K562 (cell line): ENCODE results near the gene DHX35.

Experiments
- FOXJ2 ChIP-seq: fragments of 200-800 bp; sonication (Bioruptor generic); IDR thresholded peaks from 2 replicates; pipeline ENCODE4 v1.6.1; 2016; ENCODE audit warnings: missing genetic modification characterization, missing compliant biosample characterization
- MEF2A ChIP-seq: IDR thresholded peaks from 2 replicates; pipeline ENCODE4 v1.6.1; 2011; ENCODE audit warnings: low read depth, mild to moderate bottlenecking, low read length, moderate library complexity; ENCODE audit not compliant: control insufficient read depth
- MXI1 ChIP-seq: IDR thresholded peaks from 2 replicates; pipeline ENCODE4 v1.6.1; 2011; ENCODE audit warnings: low read depth, mild to moderate bottlenecking, improper control_type of control experiment, low read length
- NR2C1 ChIP-seq, 2 experiments: fragments of 450-650 bp; IDR thresholded peaks; 2 replicates each; pipeline ENCODE4 v1.6.1; 2017; ENCODE audit warnings: mild to moderate bottlenecking in 2 of 2, antibody characterized with exemption in 1 of 2, inconsistent platforms in 1 of 2, missing compliant biosample characterization in 1 of 2, missing genetic modification characterization in 1 of 2
- POLR2A ChIP-seq: fragments of 450-650 bp; conservative IDR thresholded peaks from 2 replicates; pipeline ENCODE4 v1.6.1; 2016
- SPI1 ChIP-seq: IDR thresholded peaks from 2 replicates; pipeline ENCODE4 v1.6.1; 2011; ENCODE audit warnings: low read depth, low read length, control low read depth, borderline replicate concordance
- SRF ChIP-seq, 2 experiments: fragments of 250-450, 450-650 bp in 1 of 2; sonication (Bioruptor Pico) in 1 of 2; sonication (generic) in 1 of 2; formaldehyde crosslinking; IDR thresholded peaks; 2 replicates each; pipeline versions ENCODE4 v1.5.0 to v1.5.1; 2020 to 2022; ENCODE audit warnings: mild to moderate bottlenecking in 1 of 2, missing genetic modification reagents in 1 of 2
- STAG1 ChIP-seq: sonication (generic); formaldehyde crosslinking; IDR thresholded peaks from 2 replicates; pipeline ENCODE4 v1.5.0; 2020; ENCODE audit warnings: missing genetic modification reagents, borderline replicate concordance
- TAF1 ChIP-seq: IDR thresholded peaks from 2 replicates; pipeline ENCODE4 v1.6.1; 2011; ENCODE audit warnings: mild to moderate bottlenecking, low read length, moderate library complexity; ENCODE audit not compliant: insufficient read depth, control insufficient read depth, severe bottlenecking; ENCODE audit errors: extremely low read depth
- TBP ChIP-seq: optimal IDR thresholded peaks from 2 replicates; pipeline ENCODE3; 2011; ENCODE audit warnings: low read depth, low read length, improper control_type of control experiment
- ZNF274 ChIP-seq: IDR thresholded peaks from 2 replicates; pipeline ENCODE4 v1.6.1; 2011; ENCODE audit warnings: low read depth, mild to moderate bottlenecking, low read length, moderate library complexity, borderline replicate concordance
- TF ChIP-seq, protein P1 (sequence below), 3 experiments: IDR thresholded peaks in 2 of 3; conservative IDR thresholded peaks in 1 of 3; 2 replicates each; pipeline ENCODE4 v1.5.1; 2011 to 2012; ENCODE audit warnings: low read length in 3 of 3, mild to moderate bottlenecking in 3 of 3, control low read depth in 2 of 3, improper control_type of control experiment in 1 of 3, inconsistent platforms in 1 of 3, low read depth in 1 of 3, mixed read lengths in 1 of 3, moderate library complexity in 1 of 3; ENCODE audit not compliant: insufficient read depth in 2 of 3
- TF ChIP-seq, protein P2 (sequence below): sonication (generic); formaldehyde crosslinking; IDR thresholded peaks from 2 replicates; pipeline ENCODE4 v1.9.0; 2022; ENCODE audit warnings: mild to moderate bottlenecking, missing genetic modification reagents

DNA sequence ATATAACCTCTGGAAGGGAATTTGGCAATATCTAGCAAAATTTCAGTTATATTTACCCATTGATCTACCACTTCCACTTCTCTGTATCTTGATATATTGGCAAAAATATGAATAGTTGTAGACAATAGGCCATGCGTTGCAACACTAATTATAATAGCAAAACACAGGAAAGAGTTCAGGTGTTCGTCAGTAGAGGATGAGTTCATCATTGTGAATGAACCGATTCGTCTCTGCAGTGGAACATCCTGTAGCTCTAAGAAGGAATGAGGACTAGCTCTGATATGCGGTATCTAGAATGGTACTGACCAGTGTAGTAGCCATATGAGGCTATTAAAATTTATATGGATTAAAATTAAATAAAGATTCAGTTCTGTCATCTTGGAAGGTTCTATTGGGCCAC, 27.6 kb upstream of the DHX35 start:
- TF ChIP-seq TBP, result no peak
- no peak for TF ChIP-seq FOXJ2
- no peak for TF ChIP-seq POLR2A
- no peak for TF ChIP-seq STAG1
- TF ChIP-seq MEF2A, result no peak
- no peak for TF ChIP-seq MXI1
- no peak for TF ChIP-seq ZNF274
- TF ChIP-seq SPI1, result no peak
- TF ChIP-seq, protein P1, sequence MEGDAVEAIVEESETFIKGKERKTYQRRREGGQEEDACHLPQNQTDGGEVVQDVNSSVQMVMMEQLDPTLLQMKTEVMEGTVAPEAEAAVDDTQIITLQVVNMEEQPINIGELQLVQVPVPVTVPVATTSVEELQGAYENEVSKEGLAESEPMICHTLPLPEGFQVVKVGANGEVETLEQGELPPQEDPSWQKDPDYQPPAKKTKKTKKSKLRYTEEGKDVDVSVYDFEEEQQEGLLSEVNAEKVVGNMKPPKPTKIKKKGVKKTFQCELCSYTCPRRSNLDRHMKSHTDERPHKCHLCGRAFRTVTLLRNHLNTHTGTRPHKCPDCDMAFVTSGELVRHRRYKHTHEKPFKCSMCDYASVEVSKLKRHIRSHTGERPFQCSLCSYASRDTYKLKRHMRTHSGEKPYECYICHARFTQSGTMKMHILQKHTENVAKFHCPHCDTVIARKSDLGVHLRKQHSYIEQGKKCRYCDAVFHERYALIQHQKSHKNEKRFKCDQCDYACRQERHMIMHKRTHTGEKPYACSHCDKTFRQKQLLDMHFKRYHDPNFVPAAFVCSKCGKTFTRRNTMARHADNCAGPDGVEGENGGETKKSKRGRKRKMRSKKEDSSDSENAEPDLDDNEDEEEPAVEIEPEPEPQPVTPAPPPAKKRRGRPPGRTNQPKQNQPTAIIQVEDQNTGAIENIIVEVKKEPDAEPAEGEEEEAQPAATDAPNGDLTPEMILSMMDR (IDR thresholded peaks at IDR 0.05 in 2 of 3, conservative IDR thresholded peaks at IDR 0.05 in 1 of 3; ENCODE audit: insufficient read depth in 2 of 3, low read depth in 1 of 3, low read length in 3 of 3), result no peak
- TF ChIP-seq, protein P2, sequence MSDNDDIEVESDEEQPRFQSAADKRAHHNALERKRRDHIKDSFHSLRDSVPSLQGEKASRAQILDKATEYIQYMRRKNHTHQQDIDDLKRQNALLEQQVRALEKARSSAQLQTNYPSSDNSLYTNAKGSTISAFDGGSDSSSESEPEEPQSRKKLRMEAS (CRISPR knock-in tag), result no peak
- no peak for TF ChIP-seq NR2C1 (IDR thresholded peaks at IDR 0.05)
- no peak for TF ChIP-seq NR2C1 (tag; IDR thresholded peaks at IDR 0.05)
- TF ChIP-seq SRF (CRISPR knock-in tag; IDR thresholded peaks at IDR 0.05), result no peak
- no peak for TF ChIP-seq TAF1
